ENCODE measurements around the gene RBBP8NL.
"Not testable (repeated sequence)": the region's sequence is repeated elsewhere in the genome, so short reads cannot be mapped to it uniquely, and the experiment has no call there.

Gene RBBP8NL

DNA sequence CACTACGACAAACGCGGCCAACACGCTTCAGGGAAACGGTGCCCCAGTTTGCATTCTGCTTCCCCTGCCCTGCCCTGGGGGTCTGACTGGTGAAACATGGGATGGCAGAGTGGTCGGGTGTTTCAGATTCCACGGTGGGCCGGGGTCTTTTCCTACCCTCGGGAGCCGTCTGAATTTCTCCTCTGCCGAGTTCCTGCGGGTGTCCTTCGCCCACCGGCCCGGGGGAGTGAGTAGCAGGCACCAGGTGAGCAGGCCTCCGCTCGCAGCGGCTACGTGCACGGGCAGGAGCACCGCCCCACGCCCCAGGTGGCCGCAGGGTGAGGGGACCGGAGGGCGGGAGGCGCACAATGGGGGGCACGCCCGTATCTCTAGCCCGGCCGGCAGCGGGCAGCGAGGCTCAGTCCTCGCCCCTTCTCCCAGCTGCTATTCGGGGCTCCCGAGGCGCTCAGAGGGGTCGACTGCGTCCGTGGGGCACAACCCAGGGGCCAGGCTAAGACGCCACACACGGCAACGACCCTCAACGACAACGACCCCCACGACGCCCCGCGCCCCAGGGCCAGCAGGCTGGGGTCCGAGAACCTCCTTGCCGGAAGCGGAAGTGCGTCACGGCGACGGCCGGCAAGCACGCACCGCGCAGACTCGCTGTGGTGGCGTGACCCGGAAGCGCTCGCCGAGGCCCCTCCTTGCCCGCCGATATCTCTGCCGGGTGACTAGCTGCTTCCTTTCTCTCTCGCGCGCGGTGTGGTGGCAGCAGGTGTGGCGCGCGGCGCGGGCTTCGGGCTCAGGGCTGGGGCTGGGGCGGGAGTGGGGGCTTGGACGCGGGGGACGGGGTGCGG lies 40.7 kb downstream of the RBBP8NL start, which contains the start of gene RPS21:
Gene RPS21, plus strand, starts transcription at position 721 of the 836 bp plus-strand sequence. CDS start 236 bp downstream, outside the sequence.
- peak within 1 kb of the TSS; percentile 95 for H3K4me3 ChIP-seq (ENCODE audit: low read length)
- TF ChIP-seq ZNF274 (IDR thresholded peaks at IDR 0.05; ENCODE audit: low read depth, low read length) = no peak

DNA sequence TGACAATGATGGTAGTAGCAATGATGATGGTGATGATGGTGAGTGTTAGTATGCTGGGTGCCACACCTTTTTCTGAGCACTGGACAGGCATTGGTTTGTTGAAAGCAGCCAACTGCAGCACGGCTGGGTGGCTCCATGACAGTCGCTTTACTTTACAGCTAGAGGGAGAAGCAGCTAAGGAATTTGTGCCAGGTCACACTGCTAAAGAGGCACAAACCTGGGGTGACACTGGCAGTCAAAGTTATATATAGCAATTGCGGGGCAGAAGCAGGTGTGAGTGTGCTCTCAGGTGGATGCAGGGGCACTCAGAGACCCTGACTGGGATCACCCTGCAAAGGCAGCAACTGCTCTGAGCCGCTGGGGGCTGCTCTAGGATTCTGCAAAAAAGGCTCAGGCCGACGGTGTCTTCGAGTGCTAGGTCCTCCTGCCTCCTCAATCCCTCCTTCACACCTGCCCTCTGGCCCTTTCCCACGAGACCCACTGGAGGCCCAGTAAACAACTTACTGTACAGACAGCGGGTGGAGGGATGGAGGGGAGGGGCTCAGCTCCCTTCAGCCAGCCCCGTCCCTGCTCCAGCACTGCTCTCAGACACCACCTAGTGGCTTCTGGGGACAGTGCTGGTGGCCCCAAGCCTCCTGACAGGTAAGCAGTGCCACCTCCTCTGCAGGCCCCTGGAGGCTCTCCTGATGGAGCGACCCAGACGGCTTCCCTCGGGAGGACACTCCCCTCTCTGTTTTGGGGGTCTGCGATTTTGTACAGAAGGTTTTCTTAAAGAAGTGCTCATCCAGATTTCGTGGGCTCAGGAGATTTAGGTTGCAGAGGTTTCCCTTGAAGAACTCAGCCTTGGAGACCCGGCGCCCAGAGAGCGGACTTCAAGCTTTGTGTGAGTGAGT lies 44.8 kb downstream of the RBBP8NL start:
- no peak for TF ChIP-seq ZNF274 (IDR thresholded peaks at IDR 0.05; ENCODE audit: low read depth, low read length)
- H3K4me3 ChIP-seq (ENCODE audit: low read length) = no peak overlapping the region

DNA sequence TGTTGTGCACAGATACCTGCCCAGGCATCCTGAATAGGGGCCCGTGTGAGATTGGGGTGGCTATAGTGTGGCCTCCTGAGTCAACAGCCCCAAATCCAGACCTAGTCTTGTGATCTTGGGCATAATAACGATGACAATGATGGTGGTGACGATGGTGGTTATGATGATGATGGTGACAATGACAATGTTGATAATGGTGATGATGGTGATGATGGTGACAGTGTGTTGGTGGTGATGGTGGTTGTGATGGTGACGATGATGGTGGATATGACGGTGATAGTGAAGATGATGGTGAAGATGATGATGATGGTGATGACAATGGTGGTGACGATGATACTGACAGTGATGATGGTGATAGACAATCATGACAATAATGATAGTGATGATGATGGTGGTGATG lies 45.5 kb downstream of the RBBP8NL start:
- no peak for TF ChIP-seq ZNF274 (IDR thresholded peaks at IDR 0.05; ENCODE audit: low read depth, low read length)

DNA sequence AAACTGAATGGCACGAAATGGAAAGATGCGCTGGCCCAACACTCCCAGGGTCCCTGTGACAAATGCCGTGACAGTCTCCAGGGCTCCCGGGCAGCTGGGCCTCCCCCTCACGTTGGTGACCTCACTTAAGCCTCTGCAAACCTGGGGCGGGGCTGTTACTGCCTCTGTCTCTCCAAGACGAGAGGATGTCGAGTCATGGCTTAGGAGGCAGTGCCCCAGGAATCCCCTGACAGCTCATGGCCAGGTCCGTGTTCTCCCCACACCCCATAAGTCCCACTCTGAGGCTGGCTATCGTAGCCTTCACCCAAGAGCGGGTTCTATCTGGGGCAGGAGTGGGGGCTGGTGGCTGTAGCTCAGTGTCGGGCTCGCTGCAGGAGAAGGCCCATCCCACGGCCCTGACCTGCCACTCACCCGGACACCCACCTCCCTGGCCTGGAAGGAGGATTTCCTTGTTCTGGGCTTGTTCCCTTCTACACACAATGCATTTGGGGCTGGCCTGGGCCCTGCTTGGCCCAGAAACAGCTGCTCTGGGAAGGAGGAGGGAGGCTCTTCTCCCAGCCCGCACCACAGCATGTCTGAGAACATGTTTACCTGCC lies 46.0 kb downstream of the RBBP8NL start:
- no peak overlapping the region for H3K4me3 ChIP-seq (ENCODE audit: low read length)
- no peak for TF ChIP-seq ZNF274 (IDR thresholded peaks at IDR 0.05; ENCODE audit: low read depth, low read length)

More for the DNA sequence above, 45.5 kb downstream of the RBBP8NL start:
- no peak overlapping the region for H3K4me3 ChIP-seq (ENCODE audit: low read length)

DNA sequence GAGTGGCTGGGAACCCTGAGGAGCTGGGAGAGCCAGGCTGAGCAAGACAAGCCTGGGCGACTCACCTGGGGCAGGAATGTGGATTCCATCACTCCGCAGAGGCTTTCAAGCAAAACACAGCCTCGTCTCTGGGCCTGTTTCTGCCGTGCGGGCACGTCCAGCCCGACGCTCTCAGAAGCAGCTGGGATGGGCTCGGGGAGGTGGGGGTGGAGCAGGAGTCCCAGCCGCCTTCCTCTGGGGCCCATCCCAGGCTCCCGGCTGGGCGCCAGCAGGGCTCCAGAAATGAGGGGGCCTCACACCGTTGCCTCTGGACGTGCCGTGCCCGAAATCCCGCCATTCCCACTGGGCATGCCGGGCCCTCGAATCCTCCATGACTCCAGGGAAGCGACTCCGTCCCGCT lies 49.1 kb downstream of the RBBP8NL start:
- TF ChIP-seq ZNF274 (IDR thresholded peaks at IDR 0.05; ENCODE audit: low read depth, low read length) = no peak
- no peak overlapping the region for H3K4me3 ChIP-seq (ENCODE audit: low read length)

DNA sequence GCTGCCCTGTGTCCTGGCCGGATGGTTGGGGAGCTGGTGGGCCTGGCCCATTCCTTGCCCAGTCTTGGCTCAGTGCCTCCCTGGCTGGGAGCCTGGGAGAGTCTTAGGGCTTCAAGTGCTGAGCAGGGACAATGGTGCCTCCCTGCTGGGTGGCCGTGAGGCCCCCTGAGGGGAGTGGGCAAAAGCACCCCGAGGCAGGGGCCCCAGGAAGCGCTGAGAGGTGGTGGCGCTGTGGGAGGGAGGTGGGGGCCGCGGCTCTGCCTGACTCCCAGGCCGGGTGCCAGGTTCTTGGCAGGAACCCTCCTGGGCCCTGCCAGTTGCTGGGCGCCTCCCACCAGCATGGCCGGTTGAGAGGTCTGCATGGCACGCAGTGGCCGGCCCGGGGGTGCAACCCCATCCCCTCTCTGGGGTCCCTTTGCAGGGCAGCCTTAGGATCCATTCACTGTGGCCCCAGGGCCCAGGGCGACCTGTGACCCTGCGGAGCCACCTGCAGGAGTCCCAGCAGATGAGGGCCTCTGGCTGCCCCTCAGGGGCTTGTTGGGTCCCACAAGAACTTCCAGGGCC lies 49.6 kb downstream of the RBBP8NL start:
- no peak overlapping the region for H3K4me3 ChIP-seq (ENCODE audit: low read length)
- no peak for TF ChIP-seq ZNF274 (IDR thresholded peaks at IDR 0.05; ENCODE audit: low read depth, low read length)

DNA sequence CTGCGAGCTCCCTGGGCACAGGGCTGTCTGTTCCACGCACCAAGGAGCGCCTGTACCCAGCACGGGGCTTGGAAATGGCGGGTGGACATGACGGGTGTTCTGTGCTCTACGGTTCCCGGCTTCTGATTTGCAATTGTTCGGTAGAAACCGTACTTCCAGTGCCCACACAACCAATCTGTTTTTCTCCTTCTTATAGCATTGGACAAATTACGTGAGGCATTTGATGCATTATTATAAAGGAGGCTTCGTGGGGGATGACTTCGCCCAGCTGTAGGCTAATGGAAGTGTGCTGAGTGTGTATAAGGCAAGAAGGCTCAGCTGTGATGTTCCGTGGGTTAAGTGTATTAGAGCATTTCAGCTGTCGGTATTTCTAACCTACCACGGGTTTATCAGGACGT lies 50.3 kb downstream of the RBBP8NL start:
- no peak for TF ChIP-seq ZNF274 (IDR thresholded peaks at IDR 0.05; ENCODE audit: low read depth, low read length)
- H3K4me3 ChIP-seq (ENCODE audit: low read length) = no peak overlapping the region

DNA sequence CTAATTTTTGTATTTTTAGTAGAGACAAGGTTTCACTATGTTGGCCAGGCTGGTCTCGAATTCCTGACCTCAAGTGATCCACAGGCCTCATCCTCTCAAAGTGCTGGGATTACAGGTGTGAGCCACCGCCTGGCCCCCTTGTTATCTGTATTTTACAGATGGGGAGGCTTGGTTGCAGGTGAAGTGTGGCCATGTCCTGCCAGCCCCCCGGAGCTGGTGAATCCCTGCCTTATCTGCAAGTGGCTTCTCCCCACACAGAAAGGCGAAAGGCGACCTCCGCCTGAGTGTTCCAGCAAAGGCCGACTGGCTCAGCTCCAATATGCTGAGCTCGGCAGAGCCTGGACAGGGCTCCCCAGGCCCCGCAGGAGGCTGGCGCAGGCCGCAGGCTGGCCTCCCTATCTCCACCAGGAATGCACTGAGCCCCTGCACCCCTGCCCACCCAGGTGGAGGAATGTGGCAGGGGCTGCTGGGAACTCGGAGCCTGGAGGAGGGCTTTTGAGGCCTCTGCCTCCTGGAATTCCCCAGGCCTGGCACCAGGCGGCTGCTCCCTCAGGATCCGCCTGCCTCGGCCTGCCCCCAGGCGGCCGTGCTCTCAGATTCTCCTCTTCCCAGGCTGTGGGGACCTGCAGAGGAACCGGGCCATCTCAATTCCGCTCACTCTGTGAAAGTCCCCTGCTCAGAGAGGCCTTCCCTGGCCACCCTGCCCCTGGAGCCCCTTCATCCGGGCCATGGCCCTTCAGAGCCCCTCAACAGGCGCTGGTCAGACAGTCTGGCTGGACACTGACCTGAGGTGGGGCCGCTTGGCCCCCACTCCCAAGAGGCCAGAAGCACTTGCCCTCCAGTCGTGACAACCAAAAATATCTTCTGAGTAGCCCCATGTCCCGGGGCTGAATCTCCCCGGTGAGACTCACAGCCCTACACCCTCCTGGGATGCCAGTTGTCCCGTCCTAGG lies 51.0 kb downstream of the RBBP8NL start:
- TF ChIP-seq ZNF274 (IDR thresholded peaks at IDR 0.05; ENCODE audit: low read depth, low read length) = no peak
- no peak overlapping the region for H3K4me3 ChIP-seq (ENCODE audit: low read length)

DNA sequence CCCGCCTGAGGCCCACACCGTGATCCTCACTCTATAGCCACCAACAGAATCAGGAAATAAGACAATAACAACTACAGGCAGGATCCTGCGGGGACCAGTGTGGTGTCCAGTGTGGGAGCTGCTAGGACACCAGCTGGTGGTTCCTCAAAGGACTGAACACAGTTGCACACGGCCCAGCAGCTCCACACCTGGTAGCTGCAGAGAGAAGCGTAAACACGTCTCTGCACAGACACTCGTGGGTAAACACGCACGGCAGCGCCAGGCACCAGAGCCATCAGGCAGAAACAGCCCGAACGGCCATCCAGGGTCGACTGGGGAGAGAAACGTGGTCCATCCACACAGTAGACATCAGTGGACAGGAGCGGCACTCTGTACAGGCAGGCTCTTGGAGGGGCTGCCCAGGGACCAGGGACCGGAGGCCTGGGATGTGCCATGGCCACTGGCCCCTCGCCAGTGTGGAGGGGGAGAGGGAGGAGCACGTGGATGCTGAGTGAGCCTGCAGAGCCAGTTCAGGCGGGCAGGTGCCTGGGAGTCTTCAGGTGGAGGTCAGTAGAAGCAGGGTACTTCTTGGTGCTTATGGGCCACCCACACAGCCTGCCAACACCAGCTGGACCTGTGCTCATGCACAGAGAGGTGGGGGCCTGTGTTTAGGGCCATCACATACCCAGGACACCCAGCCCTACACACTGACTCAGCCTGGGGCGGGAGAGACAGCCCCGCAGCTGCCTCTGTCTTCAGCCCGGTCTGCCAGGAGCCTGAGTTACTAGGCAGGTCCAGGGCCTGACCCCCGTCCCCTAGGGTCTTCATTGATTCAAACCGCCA lies 52.8 kb downstream of the RBBP8NL start:
- TF ChIP-seq ZNF274 (IDR thresholded peaks at IDR 0.05; ENCODE audit: low read depth, low read length) = no peak
- H3K4me3 ChIP-seq (ENCODE audit: low read length) = no peak overlapping the region

DNA sequence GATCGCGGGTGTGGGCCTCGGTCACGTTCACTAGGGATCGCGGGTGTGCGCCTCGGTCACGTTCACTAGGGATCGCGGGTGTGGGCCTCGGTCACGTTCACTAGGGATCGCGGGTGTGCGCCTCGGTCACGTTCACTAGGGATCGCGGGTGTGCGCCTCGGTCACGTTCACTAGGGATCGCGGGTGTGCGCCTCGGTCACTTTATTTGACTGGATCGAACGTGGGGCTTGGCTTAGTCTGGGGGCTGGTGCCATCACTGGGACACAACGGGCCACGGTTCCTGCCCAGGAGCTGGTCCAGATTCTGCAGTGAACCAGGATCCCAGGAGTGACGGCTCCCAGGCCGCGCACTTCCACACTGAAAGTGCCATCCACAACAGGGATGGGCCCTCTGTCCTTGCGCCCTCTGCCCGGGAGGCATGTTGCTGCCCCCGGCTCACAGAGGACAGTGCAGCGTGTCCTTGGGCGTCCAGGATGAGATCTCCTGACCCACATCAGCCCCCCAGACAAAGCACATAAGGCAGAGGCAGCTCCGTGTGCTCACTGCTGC lies 53.6 kb downstream of the RBBP8NL start:
- H3K4me3 ChIP-seq (ENCODE audit: low read length) = not testable (repeated sequence)

DNA sequence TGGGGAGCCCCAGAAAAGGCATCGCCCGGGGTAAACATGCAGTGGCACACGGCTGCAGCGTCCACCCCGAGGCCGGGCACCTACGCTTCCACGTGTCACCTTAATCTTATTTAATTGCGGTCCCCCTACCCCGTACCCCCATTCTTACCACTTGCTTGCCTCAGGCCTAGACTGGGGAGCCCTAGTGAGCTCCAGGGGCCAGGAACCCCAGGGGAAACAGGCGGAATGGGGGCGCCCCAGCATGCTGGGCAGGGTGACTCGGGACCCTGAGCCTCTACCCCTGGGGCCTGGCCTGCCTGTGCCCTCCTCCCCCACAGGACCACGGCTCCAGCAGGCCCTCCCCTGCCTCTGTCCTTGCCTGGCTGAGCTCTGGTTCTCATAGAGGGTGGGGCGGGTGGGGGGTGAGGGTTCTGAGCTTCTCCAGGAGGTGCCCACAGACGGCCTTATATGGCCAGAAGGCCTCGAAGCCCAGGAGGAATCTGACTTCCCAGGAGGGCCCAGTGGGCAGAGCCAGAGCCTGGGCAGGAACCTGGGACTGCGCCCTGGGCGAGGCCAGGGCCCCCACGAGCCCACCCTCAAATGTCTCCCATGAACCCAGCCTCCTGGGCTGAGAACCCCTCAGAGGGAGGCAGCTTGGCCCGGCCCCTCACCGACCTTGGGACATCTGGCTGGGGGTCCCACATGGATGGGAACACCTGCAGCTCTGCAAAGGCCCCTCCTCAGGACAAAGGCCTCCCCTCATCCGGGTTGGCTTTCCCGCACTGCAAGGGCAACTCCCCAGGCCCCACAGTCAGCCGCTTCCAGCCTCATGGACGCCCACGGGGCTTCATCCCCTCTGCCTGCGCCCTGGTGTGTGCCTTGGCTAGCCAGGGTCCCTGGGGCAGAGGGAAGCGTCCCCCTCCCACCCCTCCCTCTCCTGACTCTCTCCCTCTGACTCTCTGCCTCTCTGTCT lies 55.0 kb downstream of the RBBP8NL start:
- no peak for TF ChIP-seq ZNF274 (IDR thresholded peaks at IDR 0.05; ENCODE audit: low read depth, low read length)
- H3K4me3 ChIP-seq (ENCODE audit: low read length) = no peak overlapping the region
